K562 (cell line): ENCODE measurements around the gene NCAPD2. TPM values are rescaled to one million over a fixed set of nuclear protein-coding genes. Genes with fewer than 3 reads are reported as not detected.

Experiments used
- E2F8 ChIP-seq: fragments of 450-650 bp; IDR thresholded peaks from 2 replicates; pipeline ENCODE4 v1.7.1; 2018; ENCODE audit warnings: mild to moderate bottlenecking, low read depth; ENCODE audit not compliant: partially characterized antibody
- FOXA3 ChIP-seq, 2 experiments: fragments of 450-650 bp in 1 of 2; sonication (generic) in 1 of 2; formaldehyde crosslinking; IDR thresholded peaks in 1 of 2; conservative IDR thresholded peaks in 1 of 2; 2 replicates each; pipeline versions ENCODE4 v1.4.0 to v1.8.0; 2020 to 2022; ENCODE audit warnings: mild to moderate bottlenecking in 2 of 2, missing genetic modification reagents in 1 of 2
- GABPA ChIP-seq: fragments of 200-800 bp; sonication (Bioruptor generic); conservative IDR thresholded peaks from 2 replicates; pipeline ENCODE4 v1.6.1; 2016; ENCODE audit warnings: low read depth, missing genetic modification characterization, missing compliant biosample characterization
- GABPB1 ChIP-seq: sonication (generic); formaldehyde crosslinking; IDR thresholded peaks from 2 replicates; pipeline ENCODE4 v1.8.0; 2022; ENCODE audit warnings: mild to moderate bottlenecking, missing genetic modification reagents
- GTF2E2 ChIP-seq: fragments of 200-800 bp; sonication (Bioruptor generic); IDR thresholded peaks from 2 replicates; pipeline ENCODE4 v1.6.1; 2016; ENCODE audit warnings: missing genetic modification characterization, missing compliant biosample characterization
- KDM5B ChIP-seq: fragments of 200-600 bp; sonication (generic); IDR thresholded peaks from 2 replicates; pipeline ENCODE4 v1.6.1; 2012; ENCODE audit warnings: low read depth, mild to moderate bottlenecking, moderate library complexity, low read length, control low read depth, inconsistent platforms; ENCODE audit not compliant: insufficient replicate concordance
- L3MBTL2 ChIP-seq: fragments of 450-650 bp; IDR thresholded peaks from 2 replicates; pipeline ENCODE4 v1.6.1; 2016; ENCODE audit warnings: mild to moderate bottlenecking, moderate library complexity
- MAX ChIP-seq: sonication (generic); formaldehyde crosslinking; IDR thresholded peaks from 2 replicates; pipeline ENCODE4 v1.9.0; 2022; ENCODE audit warnings: mild to moderate bottlenecking, missing genetic modification reagents
- MCM2 ChIP-seq: fragments of 450-650 bp; IDR thresholded peaks from 2 replicates; pipeline ENCODE4 v1.6.1; 2017; ENCODE audit warnings: low read depth, mild to moderate bottlenecking
- NFRKB ChIP-seq: fragments of 450-650 bp; IDR thresholded peaks from 2 replicates; pipeline ENCODE4 v1.6.1; 2016; ENCODE audit warnings: low read depth
- NR2C1 ChIP-seq, 2 experiments: fragments of 450-650 bp; IDR thresholded peaks; 2 replicates each; pipeline ENCODE4 v1.6.1; 2017; ENCODE audit warnings: mild to moderate bottlenecking in 2 of 2, antibody characterized with exemption in 1 of 2, inconsistent platforms in 1 of 2, missing compliant biosample characterization in 1 of 2, missing genetic modification characterization in 1 of 2
- NRF1 ChIP-seq, 2 experiments: fragments of 450-650 bp; IDR thresholded peaks in 1 of 2; conservative IDR thresholded peaks in 1 of 2; 2 replicates each; pipeline ENCODE4 v1.6.1; 2014; ENCODE audit warnings: mild to moderate bottlenecking in 2 of 2
- PHF20 ChIP-seq: fragments of 450-650 bp; IDR thresholded peaks from 2 replicates; pipeline ENCODE4 v1.6.1; 2018; ENCODE audit not compliant: partially characterized antibody
- PHF8 ChIP-seq: fragments of 200-600 bp; sonication (generic); IDR thresholded peaks from 2 replicates; pipeline ENCODE4 v1.6.1; 2012; ENCODE audit warnings: mixed run types, mild to moderate bottlenecking, inconsistent platforms, low read length, moderate library complexity, borderline replicate concordance
- POLR2AphosphoS2 ChIP-seq: IDR thresholded peaks from 2 replicates; pipeline ENCODE4 v1.6.1; 2012; ENCODE audit warnings: low read length, improper control_type of control experiment
- RBFOX2 ChIP-seq: fragments of 200-400 bp; formaldehyde crosslinking; IDR thresholded peaks from 2 replicates; pipeline ENCODE4 v1.6.1; 2017; ENCODE audit warnings: low read depth, mild to moderate bottlenecking, low read length, moderate library complexity
- SIN3A ChIP-seq, 2 experiments: fragments of 150-350 bp in 1 of 2; IDR thresholded peaks; 2 replicates each; pipeline ENCODE4 v1.6.1; 2011 to 2016; ENCODE audit warnings: borderline replicate concordance in 2 of 2, low read depth in 2 of 2, low read length in 2 of 2, mild to moderate bottlenecking in 2 of 2, moderate library complexity in 2 of 2; ENCODE audit not compliant: control insufficient read depth in 1 of 2
- TAF9B ChIP-seq: fragments of 450-650 bp; IDR thresholded peaks from 2 replicates; pipeline ENCODE4 v1.6.1; 2018; ENCODE audit warnings: mild to moderate bottlenecking; ENCODE audit not compliant: partially characterized antibody
- TBP ChIP-seq: optimal IDR thresholded peaks from 2 replicates; pipeline ENCODE3; 2011; ENCODE audit warnings: low read depth, low read length, improper control_type of control experiment
- TRIM24 ChIP-seq, 2 experiments: fragments of 450-650 bp; IDR thresholded peaks; 2 replicates each; pipeline ENCODE4 v1.6.1; 2016
- ZNF395 ChIP-seq: fragments of 200-800 bp; sonication (Bioruptor generic); IDR thresholded peaks from 2 replicates; pipeline ENCODE4 v1.6.1; 2017; ENCODE audit warnings: missing genetic modification characterization, missing compliant biosample characterization
- ZNF785 ChIP-seq: fragments of 250-450 bp; sonication (Bioruptor Pico); IDR thresholded peaks from 2 replicates; pipeline ENCODE4 v1.4.0; 2020; ENCODE audit warnings: mild to moderate bottlenecking
- polyA plus RNA-seq, 8 experiments: library from polyadenylated mRNA; depleted of rRNA in 4 of 8; stranded (reverse) in 5 of 8; unstranded in 3 of 8; fragments of >200 nt; fragmentation: Nextera tagmentation in 2 of 8; fragmentation: Illumina TruSeq in 1 of 8; extraction: Ambion mirVana in 2 of 8; extraction: Trizol in 1 of 8; gene quantifications; 2 replicates each; pipeline versions ENCODE4 v1.2.1 to v1.2.3, GENCODE V29; 2011 to 2014; ENCODE audit warnings: inconsistent platforms in 1 of 8, missing spikeins in 1 of 8
- total RNA-seq, 7 experiments: library from RNA; depleted of rRNA in 6 of 7; stranded (reverse); fragments of >200 nt in 6 of 7; fragmentation: Illumina TruSeq in 2 of 7; extraction: Trizol in 2 of 7; gene quantifications; 2 replicates each; pipeline versions ENCODE4 v1.2.1 to v1.2.3, GENCODE V29; 2011 to 2021; ENCODE audit warnings: low replicate concordance in 1 of 7

Gene NCAPD2
- total and polyA plus RNA-seq, 9 of the 15 experiments (the other 6 are each of a cell fraction or from before 2014, with no cell fraction given): 16.9 to 93.7 (median 68.3) TPM

- peak; percentile 58 for TF ChIP-seq RBFOX2
- TF ChIP-seq PHF20: peak; percentile 42
- TF ChIP-seq ZNF785 (CRISPR knock-in tag): no peak
- peak; percentile 69; the same call in 1 of the 2 replicates for TF ChIP-seq NFRKB
- TF ChIP-seq TBP: peak; percentile 11
- no peak for TF ChIP-seq SIN3A (IDR thresholded peaks at IDR 0.05; ENCODE audit: borderline replicate concordance in 2 of 2, control insufficient read depth in 1 of 2, low read depth in 2 of 2, low read length in 2 of 2)
- no peak for TF ChIP-seq TRIM24 (IDR thresholded peaks at IDR 0.05)
- TF ChIP-seq TAF9B: peak; percentile 33
- TF ChIP-seq GABPB1 (CRISPR knock-in tag): no peak
- no peak for TF ChIP-seq E2F8
- no peak for TF ChIP-seq MCM2
- TF ChIP-seq GABPA (tag): 0 out of 2 replicates have a peak, but pooled peaks have one; percentile 14
- peak; percentile 45 for TF ChIP-seq KDM5B
- no peak for TF ChIP-seq POLR2AphosphoS2
- TF ChIP-seq PHF8: peak; percentile 48
- TF ChIP-seq L3MBTL2: peak; percentile 49; the same call in 1 of the 2 replicates
- TF ChIP-seq FOXA3 (CRISPR knock-in tag; conservative IDR thresholded peaks at IDR 0.05 in 1 of 2, IDR thresholded peaks at IDR 0.05 in 1 of 2): no peak
- TF ChIP-seq NR2C1 (IDR thresholded peaks at IDR 0.05): no peak
- TF ChIP-seq NR2C1 (tag; IDR thresholded peaks at IDR 0.05): 0 out of 2 replicates have a peak, but pooled peaks have one; percentile 49
- peak; percentile 58; the same call in 1 of the 2 replicates for TF ChIP-seq GTF2E2 (tag)
- TF ChIP-seq MAX: no peak; the same call in 1 of the 2 replicates
- peak; percentile 61; the same call in 1 of the 2 replicates for TF ChIP-seq ZNF395
- peak; percentile 74 to 77 for TF ChIP-seq NRF1 (conservative IDR thresholded peaks at IDR 0.05 in 1 of 2, IDR thresholded peaks at IDR 0.05 in 1 of 2)
Measured at GRCh38 chr12:6451348-6452244, 42.3 kb upstream of the NCAPD2 start, which contains the start of gene TAPBPL (continued).
